HepG2 (cell line): ENCODE results near the gene ADRM1. TPM values are rescaled to one million over a fixed set of nuclear protein-coding genes. Genes with fewer than 3 reads are reported as not detected.

Source experiments
- FOXP4 ChIP-seq: sonication (generic); formaldehyde crosslinking; IDR thresholded peaks from 2 replicates; pipeline ENCODE4 v1.4.0; 2020; ENCODE audit warnings: missing genetic modification reagents
- KAT2B ChIP-seq: fragments of 150-350 bp; IDR thresholded peaks from 2 replicates; pipeline ENCODE4 v1.6.1; 2014; ENCODE audit warnings: low read depth, low read length, borderline replicate concordance
- MTA3 ChIP-seq: sonication (generic); formaldehyde crosslinking; IDR thresholded peaks from 2 replicates; pipeline ENCODE4 v1.4.0; 2020; ENCODE audit warnings: missing genetic modification reagents
- PITX1 ChIP-seq: sonication (generic); formaldehyde crosslinking; IDR thresholded peaks from 2 replicates; pipeline ENCODE4 v1.5.1; 2020; ENCODE audit warnings: mild to moderate bottlenecking, missing genetic modification reagents
- PREB ChIP-seq: sonication (generic); formaldehyde crosslinking; IDR thresholded peaks from 2 replicates; pipeline ENCODE4 v1.4.0; 2020; ENCODE audit warnings: missing genetic modification reagents
- SAFB2 ChIP-seq: sonication (generic); formaldehyde crosslinking; IDR thresholded peaks from 2 replicates; pipeline ENCODE4 v1.5.1; 2020; ENCODE audit warnings: missing genetic modification reagents, low read depth, mild to moderate bottlenecking, borderline replicate concordance
- TSC22D2 ChIP-seq: sonication (generic); formaldehyde crosslinking; IDR thresholded peaks from 2 replicates; pipeline ENCODE4 v1.5.1; 2020; ENCODE audit warnings: missing genetic modification reagents, mild to moderate bottlenecking, borderline replicate concordance
- ZBTB7A ChIP-seq: sonication (generic); formaldehyde crosslinking; IDR thresholded peaks from 2 replicates; pipeline ENCODE4 v1.8.0; 2022; ENCODE audit warnings: mild to moderate bottlenecking, missing genetic modification reagents
- ZNF121 ChIP-seq: sonication (generic); formaldehyde crosslinking; IDR thresholded peaks from 2 replicates; pipeline ENCODE4 v1.5.0; 2020; ENCODE audit warnings: mild to moderate bottlenecking, missing genetic modification reagents
- ZNF256 ChIP-seq: sonication (generic); formaldehyde crosslinking; conservative IDR thresholded peaks from 2 replicates; pipeline ENCODE4 v1.4.0; 2020; ENCODE audit warnings: missing genetic modification reagents
- ZNF362 ChIP-seq: sonication (generic); formaldehyde crosslinking; IDR thresholded peaks from 2 replicates; pipeline ENCODE4 v1.4.0; 2020; ENCODE audit warnings: missing genetic modification reagents, mild to moderate bottlenecking, borderline replicate concordance
- polyA plus RNA-seq, 8 experiments: library from polyadenylated mRNA; depleted of rRNA in 3 of 8; stranded (reverse) in 7 of 8; unstranded in 1 of 8; fragments of >200 nt; fragmentation: Illumina TruSeq in 4 of 8; extraction: Trizol in 4 of 8; gene quantifications; 2 replicates each; pipeline versions ENCODE4 v1.2.1 to v1.2.3, GENCODE V29; 2011 to 2016; ENCODE audit warnings: low read depth in 4 of 8, missing spikeins in 1 of 8, mixed read lengths in 1 of 8; ENCODE audit not compliant: insufficient read depth in 1 of 8
- total RNA-seq, 5 experiments: library from RNA; depleted of rRNA; stranded (reverse); fragments of >200 nt; fragmentation: Illumina TruSeq; extraction: Trizol; gene quantifications; 2 replicates each; pipeline ENCODE4 v1.2.3, GENCODE V29; 2016; ENCODE audit warnings: low read depth in 1 of 5
- TF ChIP-seq, protein P1 (sequence below): sonication (generic); formaldehyde crosslinking; IDR thresholded peaks from 2 replicates; pipeline ENCODE4 v1.4.0; 2020; ENCODE audit warnings: mild to moderate bottlenecking, missing genetic modification reagents, borderline replicate concordance
- TF ChIP-seq, protein P2 (sequence below): IDR thresholded peaks from 2 replicates; pipeline ENCODE4 v1.6.1; 2016; ENCODE audit warnings: missing genetic modification reagents, missing compliant biosample characterization
- TF ChIP-seq, protein P3 (sequence below): sonication (generic); formaldehyde crosslinking; IDR thresholded peaks from 2 replicates; pipeline ENCODE4 v1.5.0; 2020; ENCODE audit warnings: missing genetic modification reagents
- TF ChIP-seq, protein P4 (sequence below): sonication (generic); formaldehyde crosslinking; IDR thresholded peaks from 2 replicates; pipeline ENCODE4 v1.5.0; 2020; ENCODE audit warnings: mild to moderate bottlenecking, missing genetic modification reagents, borderline replicate concordance
- TF ChIP-seq, protein P5 (sequence below): fragments of 450-650 bp; IDR thresholded peaks from 2 replicates; pipeline ENCODE4 v1.6.1; 2017

ADRM1 gene
- total and polyA plus RNA-seq, 2 of the 13 experiments (the other 11 are each of a cell fraction or from before 2014, with no cell fraction given): 92.9 to 154 TPM

GRCh38 chr20:62303340-62304226, 786 bp downstream of the ADRM1 start (continued):
- TF ChIP-seq FOXP4 (CRISPR knock-in tag): no peak; the same call in 1 of the 2 replicates
- TF ChIP-seq, protein P1, sequence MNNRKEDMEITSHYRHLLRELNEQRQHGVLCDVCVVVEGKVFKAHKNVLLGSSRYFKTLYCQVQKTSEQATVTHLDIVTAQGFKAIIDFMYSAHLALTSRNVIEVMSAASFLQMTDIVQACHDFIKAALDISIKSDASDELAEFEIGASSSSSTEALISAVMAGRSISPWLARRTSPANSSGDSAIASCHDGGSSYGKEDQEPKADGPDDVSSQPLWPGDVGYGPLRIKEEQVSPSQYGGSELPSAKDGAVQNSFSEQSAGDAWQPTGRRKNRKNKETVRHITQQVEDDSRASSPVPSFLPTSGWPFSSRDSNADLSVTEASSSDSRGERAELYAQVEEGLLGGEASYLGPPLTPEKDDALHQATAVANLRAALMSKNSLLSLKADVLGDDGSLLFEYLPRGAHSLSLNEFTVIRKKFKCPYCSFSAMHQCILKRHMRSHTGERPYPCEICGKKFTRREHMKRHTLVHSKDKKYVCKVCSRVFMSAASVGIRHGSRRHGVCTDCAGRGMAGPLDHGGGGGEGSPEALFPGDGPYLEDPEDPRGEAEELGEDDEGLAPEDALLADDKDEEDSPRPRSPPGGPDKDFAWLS (CRISPR knock-in tag): no peak; the same call in 1 of the 2 replicates
- TF ChIP-seq ZBTB7A (CRISPR knock-in tag): no peak
- no peak for TF ChIP-seq ZNF362 (CRISPR knock-in tag)
- no peak; the same call in 1 of the 2 replicates for TF ChIP-seq PREB
- peak; percentile 79 for TF ChIP-seq PITX1 (CRISPR knock-in tag)
- TF ChIP-seq, protein P2, sequence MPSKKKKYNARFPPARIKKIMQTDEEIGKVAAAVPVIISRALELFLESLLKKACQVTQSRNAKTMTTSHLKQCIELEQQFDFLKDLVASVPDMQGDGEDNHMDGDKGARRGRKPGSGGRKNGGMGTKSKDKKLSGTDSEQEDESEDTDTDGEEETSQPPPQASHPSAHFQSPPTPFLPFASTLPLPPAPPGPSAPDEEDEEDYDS (CRISPR knock-in tag): no peak
- TF ChIP-seq, protein P3, sequence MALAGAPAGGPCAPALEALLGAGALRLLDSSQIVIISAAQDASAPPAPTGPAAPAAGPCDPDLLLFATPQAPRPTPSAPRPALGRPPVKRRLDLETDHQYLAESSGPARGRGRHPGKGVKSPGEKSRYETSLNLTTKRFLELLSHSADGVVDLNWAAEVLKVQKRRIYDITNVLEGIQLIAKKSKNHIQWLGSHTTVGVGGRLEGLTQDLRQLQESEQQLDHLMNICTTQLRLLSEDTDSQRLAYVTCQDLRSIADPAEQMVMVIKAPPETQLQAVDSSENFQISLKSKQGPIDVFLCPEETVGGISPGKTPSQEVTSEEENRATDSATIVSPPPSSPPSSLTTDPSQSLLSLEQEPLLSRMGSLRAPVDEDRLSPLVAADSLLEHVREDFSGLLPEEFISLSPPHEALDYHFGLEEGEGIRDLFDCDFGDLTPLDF (CRISPR knock-in tag): no peak
- no peak for TF ChIP-seq MTA3 (CRISPR knock-in tag)
- TF ChIP-seq, protein P4, sequence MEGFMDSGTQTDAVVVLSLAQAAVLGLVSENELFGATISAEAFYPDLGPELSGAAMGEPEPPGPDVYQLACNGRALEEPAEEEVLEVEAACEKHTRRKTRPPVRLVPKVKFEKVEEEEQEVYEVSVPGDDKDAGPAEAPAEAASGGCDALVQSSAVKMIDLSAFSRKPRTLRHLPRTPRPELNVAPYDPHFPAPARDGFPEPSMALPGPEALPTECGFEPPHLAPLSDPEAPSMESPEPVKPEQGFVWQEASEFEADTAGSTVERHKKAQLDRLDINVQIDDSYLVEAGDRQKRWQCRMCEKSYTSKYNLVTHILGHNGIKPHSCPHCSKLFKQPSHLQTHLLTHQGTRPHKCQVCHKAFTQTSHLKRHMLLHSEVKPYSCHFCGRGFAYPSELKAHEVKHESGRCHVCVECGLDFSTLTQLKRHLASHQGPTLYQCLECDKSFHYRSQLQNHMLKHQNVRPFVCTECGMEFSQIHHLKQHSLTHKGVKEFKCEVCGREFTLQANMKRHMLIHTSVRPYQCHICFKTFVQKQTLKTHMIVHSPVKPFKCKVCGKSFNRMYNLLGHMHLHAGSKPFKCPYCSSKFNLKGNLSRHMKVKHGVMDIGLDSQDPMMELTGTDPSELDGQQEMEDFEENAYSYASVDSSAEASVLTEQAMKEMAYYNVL: 0 out of 2 replicates have a peak, but pooled peaks have one; percentile 39
- 0 out of 2 replicates have a peak, but pooled peaks have one; percentile 66 for TF ChIP-seq ZNF256 (CRISPR knock-in tag)
- 0 out of 2 replicates have a peak, but pooled peaks have one; percentile 13 for TF ChIP-seq ZNF121 (CRISPR knock-in tag)
- TF ChIP-seq SAFB2: peak; percentile 38; the same call in 1 of the 2 replicates
- TF ChIP-seq, protein P5, sequence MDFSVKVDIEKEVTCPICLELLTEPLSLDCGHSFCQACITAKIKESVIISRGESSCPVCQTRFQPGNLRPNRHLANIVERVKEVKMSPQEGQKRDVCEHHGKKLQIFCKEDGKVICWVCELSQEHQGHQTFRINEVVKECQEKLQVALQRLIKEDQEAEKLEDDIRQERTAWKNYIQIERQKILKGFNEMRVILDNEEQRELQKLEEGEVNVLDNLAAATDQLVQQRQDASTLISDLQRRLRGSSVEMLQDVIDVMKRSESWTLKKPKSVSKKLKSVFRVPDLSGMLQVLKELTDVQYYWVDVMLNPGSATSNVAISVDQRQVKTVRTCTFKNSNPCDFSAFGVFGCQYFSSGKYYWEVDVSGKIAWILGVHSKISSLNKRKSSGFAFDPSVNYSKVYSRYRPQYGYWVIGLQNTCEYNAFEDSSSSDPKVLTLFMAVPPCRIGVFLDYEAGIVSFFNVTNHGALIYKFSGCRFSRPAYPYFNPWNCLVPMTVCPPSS: no peak
- TF ChIP-seq KAT2B: no peak
- TF ChIP-seq TSC22D2 (CRISPR knock-in tag): no peak
